WI38 (cell line): ENCODE measurements around the gene CYBA.

Source experiments
- H3K4me3 ChIP-seq: 2 replicates; pipeline ENCODE4 v1.5.1; 2011; ENCODE audit warnings: low read depth, mild to moderate bottlenecking, control low read depth, low read length
- TF ChIP-seq, protein P1 (sequence below): IDR thresholded peaks from 2 replicates; pipeline ENCODE4 v1.5.1; 2012; ENCODE audit warnings: low read depth, mild to moderate bottlenecking, control low read depth, low read length

The CYBA gene

DNA sequence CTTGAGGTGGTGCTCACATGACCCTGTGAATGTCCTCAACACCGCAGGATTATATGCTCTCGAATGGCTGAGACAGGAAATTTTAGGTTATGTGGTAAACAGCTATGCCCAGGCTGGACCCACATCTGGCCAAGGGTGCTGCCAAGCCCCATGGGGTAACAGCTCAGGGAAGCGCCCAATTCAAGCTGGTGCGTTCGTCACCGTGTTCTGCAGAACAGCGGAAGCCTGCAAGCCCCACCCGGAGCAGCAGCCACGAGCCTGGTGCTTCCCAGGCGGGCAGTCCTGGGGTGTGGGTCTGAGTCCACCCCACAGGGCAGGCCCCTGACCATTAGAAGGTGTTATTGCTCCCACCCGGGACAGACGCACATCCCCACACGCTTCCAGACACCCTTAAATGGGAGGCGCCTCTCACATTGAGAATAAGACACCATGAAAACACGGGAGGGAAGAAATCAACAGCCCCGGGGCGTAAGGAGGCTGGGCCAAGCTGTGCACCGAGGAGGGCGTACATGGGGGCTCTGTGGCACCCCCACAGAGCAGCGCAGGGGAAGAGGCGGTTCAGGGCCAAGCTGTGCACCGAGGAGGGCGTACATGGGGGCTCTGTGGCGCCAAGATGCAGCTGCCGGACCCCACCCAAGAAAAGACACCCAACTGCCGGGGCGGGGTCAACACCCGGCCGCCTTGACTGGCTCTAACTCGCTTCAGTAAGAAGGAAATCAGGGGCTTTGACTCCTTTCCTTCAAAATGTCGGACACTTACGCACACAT, 2.9 kb upstream of the CYBA start:
- no peak overlapping the region for H3K4me3 ChIP-seq
- TF ChIP-seq, protein P1, sequence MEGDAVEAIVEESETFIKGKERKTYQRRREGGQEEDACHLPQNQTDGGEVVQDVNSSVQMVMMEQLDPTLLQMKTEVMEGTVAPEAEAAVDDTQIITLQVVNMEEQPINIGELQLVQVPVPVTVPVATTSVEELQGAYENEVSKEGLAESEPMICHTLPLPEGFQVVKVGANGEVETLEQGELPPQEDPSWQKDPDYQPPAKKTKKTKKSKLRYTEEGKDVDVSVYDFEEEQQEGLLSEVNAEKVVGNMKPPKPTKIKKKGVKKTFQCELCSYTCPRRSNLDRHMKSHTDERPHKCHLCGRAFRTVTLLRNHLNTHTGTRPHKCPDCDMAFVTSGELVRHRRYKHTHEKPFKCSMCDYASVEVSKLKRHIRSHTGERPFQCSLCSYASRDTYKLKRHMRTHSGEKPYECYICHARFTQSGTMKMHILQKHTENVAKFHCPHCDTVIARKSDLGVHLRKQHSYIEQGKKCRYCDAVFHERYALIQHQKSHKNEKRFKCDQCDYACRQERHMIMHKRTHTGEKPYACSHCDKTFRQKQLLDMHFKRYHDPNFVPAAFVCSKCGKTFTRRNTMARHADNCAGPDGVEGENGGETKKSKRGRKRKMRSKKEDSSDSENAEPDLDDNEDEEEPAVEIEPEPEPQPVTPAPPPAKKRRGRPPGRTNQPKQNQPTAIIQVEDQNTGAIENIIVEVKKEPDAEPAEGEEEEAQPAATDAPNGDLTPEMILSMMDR, result no peak

DNA sequence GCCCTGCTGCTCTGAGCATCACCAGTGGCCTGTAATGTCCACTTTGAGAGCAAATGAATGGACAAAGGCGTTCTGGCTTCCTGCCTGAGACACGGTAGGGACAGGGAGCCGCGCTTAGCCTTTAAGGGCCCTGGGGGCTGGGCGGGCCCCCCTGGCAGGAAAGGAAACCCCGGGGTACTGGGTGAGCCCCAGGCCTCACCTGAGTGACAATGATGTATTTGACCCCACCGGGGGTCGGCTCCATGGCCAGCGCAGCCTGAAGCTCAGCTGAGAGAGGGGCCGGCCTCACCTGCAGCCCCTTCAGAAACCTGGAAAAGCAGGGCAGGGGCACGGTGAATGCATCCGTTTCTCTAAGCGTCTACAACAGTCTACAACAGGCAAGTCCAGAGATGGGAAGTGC, 2.2 kb upstream of the CYBA start:
- no peak overlapping the region for H3K4me3 ChIP-seq

DNA sequence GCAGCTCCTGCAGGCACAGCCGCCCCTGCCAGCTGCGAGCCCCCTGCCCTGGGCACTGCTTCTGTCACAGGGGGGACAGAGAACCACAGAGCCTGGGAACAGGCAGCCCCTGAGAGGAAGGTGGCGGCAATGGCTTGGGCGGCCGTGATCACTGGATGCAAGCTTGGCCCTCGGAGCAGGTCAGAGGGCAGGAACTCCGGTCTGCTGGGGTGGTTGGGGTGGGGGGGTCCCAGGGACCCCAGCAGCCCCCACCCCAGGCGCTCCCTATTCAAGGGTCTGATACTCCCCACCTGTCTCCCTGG, 1.9 kb upstream of the CYBA start:
- TF ChIP-seq, protein P1, result no peak
- H3K4me3 ChIP-seq, result no peak overlapping the region

More for the DNA sequence above, 2.2 kb upstream of the CYBA start:
- TF ChIP-seq, protein P1, result no peak

DNA sequence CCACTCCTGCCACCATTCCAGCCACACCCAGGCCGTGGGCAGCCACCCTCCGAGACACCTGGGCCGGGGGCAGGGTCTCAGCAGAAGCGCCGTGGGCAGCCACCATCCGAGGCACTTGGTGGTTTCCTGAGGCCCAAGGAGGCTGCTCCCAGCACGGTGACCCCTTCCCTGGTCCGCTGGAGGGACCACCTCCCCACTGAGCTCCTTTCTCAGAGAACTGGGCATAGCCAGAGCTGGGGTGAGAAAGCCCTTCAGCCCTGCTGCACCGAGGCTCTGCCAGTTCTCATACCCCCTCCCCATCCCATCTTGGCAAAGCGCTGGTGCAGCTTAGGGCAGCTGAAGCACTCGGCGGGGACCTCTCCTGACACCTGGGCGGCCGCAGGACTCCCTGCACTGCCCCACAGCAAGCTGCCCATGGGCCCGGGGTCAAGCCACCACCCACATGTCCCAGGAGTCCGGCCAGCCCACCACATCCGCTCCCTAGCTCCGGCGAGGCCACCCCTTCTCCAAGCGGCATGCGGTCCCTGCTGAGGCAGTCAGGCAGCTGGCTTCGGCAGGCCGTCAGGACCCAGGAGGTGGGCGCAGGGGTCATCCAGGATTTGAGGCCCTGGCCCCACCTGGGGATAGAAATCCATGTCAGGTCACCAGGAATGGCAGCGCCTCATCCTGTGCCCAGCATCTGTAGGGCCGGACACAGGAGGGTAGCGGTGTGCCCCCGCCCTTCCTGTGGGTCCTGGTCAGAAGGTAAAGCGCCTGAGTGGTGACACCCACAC, 1.3 kb upstream of the CYBA start:
- no peak overlapping the region for H3K4me3 ChIP-seq
- TF ChIP-seq, protein P1, result no peak

DNA sequence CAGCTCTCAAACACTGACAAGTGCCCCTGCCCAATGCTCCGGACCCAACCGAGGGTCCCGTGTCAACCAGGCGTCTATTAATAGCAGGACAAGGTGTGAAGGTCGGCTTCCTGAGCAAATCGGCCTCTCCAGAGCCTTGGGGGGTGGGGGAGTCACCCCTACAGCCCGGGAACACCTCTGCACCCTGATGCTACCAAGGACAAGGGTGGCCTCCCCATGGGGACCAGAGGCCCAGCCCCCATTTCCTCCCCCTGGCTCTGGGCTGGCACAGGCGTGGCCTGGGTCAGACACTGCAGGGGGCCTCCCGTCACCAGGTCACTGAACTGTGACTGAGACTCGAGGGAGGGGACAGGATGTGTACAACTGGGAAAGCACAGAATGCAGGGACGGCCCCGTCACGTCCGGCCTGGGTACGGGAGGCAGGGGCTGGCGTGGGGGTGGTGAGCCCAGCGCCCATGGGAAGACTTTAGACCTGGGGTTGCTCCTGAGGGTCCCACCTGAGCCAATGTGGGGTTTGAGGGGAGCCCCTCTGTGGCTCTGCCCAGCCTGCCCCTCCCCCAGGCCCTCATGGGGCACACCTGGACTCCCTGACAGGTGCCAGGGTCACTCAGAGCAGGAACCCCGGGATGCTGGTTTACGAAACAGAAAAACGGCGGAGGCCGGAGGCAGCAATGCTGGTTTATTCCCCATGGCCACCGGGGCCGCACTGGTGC, 579 bp upstream of the CYBA start:
- TF ChIP-seq, protein P1, result no peak
- peak overlapping the region; percentile 61 for H3K4me3 ChIP-seq

DNA sequence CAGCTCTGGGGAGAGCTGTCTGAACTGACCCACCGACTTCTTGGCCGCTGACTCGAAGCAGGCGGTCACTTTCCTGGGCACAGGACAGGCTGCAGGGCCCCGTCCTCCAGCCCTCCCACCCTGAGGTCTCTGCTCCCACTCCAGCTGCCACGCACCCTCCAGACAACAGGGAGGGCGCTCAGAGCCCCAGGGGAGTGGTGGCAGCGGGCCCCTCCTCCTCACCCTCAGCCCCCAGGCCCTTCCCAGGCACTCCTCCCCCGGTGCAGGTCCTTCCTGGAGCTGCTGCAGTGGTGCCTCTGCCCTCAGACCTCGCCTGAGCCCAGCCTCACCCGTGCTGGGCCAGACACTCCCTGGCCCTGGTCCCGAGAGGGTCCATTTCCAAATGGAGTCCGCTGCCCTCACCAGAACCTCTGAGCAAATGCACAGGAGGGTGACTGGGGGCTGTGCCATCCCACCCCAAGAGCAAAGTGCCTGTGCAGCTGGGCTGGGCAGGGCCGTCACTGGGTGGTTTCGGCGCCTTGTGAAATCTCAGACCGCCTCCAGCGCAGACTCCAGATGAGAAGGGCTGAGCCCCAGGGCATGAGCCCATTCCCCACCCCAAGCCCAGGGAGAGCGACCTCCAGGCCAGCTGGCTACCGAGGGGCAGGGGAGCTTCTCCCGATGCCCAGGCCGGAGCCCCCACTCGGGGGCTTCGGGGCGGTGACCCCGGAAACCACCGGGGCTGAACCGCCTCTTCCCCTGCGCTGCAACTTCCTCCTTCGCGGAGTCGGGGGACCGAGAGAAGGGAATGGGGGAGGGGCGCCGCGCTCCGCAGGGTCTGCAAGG, 717 bp downstream of the CYBA start:
- TF ChIP-seq, protein P1, result no peak
- H3K4me3 ChIP-seq, result peak overlapping the region; percentile 61
